HG02571 (cell line): ENCODE measurements around the gene DPH5.
"Not testable (repeated sequence)": the region's sequence is repeated elsewhere in the genome, so short reads cannot be mapped to it uniquely, and the experiment has no call there.

Experiments used
- ATAC-seq: cut with Tn5 transposase; IDR thresholded peaks from one replicate; pipeline ENCODE4 v1.9.1; 2021; ENCODE audit warnings: mild to moderate bottlenecking, moderate library complexity; ENCODE audit not compliant: unreplicated experiment

DPH5 gene

DNA sequence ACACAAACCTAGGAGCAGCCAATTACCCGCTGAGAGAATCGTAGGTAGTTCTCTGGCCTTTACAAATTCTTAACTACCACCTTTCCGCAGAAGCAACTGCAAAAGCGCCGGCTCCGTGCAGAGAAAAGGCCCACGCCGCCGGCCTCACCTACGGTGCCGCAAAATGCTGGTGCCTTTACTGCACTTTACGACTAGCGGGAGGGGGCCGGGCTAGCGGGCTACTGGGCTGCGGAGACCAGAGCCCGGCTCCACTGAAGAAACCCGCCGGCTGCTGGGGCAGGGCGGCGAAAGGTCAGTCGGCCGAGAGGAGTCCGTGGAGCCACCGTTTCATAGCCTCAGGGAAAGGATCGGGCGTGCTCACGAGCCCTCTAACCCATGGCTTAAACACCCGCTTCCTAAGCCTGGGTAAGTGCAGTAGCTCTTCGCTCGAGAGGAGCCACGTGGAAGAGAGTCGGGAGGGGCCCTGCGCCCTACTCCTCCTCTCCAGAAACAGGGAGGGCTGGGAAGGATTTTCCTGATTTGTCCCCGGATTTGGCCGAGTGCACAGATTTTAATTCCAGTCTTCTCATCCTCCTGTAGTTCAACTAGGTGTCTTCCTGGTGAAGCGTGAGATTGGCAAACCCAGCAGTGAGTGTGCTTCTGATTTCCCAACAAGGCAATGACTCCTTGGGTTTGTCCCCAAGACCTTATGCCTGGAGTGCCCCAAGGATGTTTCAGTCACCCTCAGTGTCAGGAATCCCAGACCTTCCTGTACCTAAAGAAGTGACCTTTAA lies at the start of gene DPH5:
DPH5 (minus strand) TSS at position 128 of the 773 bp plus-strand sequence. CDS start 341 bp downstream, outside the sequence.
- peak; percentile 73 for ATAC-seq

GRCh38 chr1:101073836-101074235 lies 48.3 kb upstream of the DPH5 start:
- ATAC-seq: no peak

GRCh38 chr1:101071470-101071891 lies 45.9 kb upstream of the DPH5 start:
- no peak for ATAC-seq

DNA sequence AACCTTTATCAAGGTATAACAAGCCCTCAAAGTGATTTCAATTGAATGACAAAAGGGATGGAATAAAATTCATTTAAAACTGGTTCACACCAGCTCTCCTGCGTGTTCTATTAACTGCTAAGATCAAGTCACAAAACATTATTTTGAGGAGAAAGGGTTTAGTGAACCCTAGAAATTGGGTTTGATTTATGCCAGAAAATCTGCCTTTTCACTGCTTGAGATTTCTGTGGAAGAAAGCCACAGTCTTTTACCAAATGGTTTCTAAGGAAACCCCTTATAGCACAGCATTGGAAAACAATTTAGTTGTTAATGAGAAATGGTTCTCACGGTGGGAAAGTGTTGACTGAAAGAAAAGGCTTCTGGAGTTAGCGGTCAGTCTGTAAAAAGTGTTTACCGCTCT lies 43.6 kb upstream of the DPH5 start:
- no peak for ATAC-seq

GRCh38 chr1:101066937-101067335 lies 41.4 kb upstream of the DPH5 start:
- not testable (repeated sequence) for ATAC-seq

DNA sequence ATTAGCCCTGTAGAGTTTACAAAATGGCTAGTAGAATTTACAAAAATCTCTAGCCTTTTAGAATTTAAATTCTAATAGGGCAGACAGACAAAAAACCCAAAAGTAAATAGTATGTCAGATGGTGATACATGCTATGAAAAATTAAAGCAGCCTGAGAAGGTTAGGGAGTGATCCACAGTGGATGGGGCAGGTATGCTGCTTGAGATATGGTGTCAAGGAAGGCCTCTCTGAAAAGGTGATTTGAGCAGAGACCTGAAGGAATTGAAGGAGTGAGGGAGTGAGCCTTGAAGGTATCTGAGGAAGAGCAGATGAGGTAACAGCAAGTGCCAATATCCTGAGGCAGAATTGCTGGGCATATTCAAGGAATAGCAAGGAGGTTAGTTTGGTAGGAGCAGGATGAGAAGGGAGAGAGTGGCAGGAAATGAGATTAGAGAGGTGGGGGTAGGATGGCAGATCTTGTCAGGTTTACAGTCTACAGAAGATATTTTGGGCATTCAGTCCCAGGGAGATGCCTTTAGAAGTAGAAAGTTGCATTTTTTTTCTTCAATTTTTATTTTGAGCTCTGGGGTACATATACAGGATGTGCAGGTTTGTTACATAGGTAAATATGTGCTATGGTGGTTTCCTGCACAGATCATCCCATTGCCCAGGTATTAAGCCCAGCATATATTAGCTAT lies 40.8 kb upstream of the DPH5 start:
- no peak for ATAC-seq

DNA sequence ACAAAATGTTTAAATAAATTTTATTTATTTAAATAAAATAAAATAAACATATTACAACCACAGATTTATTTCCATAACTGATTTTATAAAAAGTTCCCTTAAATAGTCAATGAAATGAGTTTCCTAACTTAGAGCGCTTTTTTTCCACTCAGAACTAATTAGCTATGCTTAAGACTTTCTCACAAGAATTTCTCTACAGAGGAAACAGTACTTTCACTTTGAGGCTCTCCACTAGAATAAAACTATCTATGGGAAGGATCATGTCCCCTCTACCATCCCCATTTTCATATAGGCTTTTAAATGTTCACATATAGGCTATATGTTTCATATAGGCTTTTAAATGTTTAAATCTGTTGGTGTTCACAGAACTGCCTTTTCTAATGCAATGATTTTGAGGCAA lies 40.0 kb upstream of the DPH5 start:
- no peak for ATAC-seq

DNA sequence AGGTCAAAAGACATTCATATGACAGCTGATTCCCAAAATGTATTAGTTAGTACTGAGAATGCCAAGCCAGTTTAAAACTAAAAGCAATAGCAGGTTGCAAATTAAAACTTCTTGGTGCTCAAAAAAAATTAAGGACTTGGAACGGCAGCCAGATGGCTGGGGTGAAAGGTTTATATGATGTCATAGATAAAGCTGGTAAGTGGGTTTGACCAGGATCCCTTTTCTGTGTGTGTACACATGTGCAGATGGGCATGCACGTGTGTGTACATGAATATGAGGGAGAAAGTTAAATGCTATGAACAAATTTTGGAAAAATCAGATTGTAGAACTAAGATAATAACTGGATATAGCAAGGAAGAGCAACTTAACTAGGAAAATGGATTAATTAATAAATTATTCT lies 39.1 kb upstream of the DPH5 start:
- no peak for ATAC-seq

DNA sequence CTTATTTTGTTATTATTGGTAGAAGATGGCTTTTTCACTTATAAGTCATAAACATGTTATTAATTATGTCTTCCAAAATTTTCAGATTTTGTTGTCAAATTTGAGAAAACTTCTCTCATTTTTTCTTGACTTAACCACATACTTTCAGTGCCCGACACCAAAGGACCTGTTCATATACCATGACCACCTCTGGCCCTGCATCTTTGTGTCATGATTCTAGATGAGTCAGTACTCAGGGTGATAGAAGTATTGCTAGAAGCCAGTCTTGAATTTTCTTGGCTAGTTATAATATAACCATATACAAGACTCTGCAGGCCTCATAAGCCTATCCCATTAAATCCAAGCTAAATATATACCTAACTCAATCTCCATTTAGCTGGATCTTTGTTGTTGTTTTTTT lies 35.4 kb upstream of the DPH5 start:
- no peak for ATAC-seq

DNA sequence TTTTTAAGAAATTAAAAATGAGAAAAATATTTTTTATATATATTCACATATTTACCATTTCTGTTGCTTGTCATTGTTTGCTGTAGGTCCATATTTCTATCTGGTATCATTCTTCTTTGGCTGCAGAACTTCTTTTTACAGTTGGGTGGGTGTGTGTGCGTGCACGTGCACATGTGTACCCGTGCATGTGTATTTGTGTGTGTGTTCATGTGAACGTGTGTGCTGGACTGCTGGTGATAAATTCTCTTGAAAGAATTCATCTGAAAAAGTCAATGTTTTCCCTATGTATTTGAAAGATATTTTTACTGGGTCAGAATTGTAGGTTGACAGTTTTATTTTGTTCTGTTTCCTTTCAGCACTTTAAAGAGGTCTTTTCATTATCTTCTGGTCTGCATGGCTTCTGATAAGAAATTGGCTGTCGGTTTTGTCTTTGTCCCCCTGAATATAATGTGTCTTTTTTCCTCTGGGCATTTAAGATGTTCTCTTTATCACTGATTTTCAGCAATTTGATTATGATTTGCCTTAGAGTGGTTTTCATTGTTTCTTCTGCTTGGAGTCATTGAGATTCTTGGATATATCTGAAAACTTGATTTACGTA lies 34.5 kb upstream of the DPH5 start:
- ATAC-seq: no peak

DNA sequence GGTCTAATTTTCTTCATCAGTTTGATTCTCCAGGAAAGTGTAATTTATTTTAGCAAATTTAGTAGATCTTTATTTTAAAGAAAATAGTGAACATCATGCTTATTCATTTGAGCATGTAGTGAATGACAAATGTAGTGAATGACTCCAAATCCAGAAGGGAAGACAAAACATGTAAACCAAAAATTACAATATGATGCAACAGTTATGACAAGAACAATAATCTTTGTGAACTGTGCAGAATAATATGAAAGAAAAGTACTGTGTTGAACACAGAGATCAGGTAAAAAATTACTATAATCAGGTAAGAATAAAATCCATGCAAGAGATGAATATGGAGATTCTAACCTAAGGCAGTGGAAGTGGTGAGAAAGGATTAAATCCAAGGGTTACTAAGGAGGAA lies 30.0 kb upstream of the DPH5 start:
- ATAC-seq: no peak

GRCh38 chr1:101051688-101052638 lies 26.4 kb upstream of the DPH5 start:
- ATAC-seq: peak; percentile 94

- no peak for ATAC-seq
These were observed 25.3 kb upstream of the DPH5 start for GRCh38 chr1:101050869-101051268.

DNA sequence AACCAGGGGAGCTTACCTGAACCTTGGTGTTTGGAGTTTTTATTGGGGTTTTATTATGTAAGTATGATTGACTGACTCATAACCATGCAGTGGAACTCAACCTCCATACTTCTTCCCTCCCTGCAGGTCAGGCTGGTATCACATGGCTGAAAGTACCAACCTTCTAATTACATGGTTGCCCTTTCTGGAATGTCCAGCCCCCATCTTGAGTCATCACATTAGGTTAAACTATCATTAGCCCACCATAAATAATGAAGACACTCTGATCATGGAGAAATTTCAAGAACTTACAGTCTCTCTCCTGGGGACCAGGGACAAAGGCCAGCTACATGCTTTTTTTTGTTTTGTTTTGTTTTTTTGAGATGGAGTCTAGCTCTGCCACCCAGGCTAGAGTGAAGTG lies 19.2 kb upstream of the DPH5 start:
- no peak for ATAC-seq

- ATAC-seq: no peak
These were observed 18.7 kb upstream of the DPH5 start for GRCh38 chr1:101044259-101044658.

- no peak for ATAC-seq
These were observed 18.2 kb upstream of the DPH5 start for GRCh38 chr1:101043776-101044175.

- no peak for ATAC-seq
These were observed 15.7 kb upstream of the DPH5 start for GRCh38 chr1:101041300-101041699.

DNA sequence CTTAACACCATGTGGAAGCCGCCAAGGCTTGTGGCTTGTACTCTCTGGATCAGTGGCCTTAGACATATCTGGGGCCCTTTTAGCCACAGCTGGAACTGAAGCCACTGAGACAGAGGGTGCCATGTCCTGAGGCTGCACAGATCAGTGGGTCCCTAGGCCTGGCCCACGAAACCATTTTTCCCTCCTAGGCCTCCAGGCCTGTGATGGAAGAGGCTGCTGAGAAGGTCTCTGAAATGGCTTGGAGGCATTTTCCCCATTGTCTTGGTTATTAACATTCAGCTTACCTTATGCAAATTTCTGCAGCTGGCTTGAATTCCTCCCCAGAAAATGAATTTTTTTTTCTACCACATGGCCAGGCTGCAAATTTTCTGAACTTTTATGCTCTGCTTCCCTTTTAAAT lies 15.1 kb upstream of the DPH5 start:
- ATAC-seq: no peak

DNA sequence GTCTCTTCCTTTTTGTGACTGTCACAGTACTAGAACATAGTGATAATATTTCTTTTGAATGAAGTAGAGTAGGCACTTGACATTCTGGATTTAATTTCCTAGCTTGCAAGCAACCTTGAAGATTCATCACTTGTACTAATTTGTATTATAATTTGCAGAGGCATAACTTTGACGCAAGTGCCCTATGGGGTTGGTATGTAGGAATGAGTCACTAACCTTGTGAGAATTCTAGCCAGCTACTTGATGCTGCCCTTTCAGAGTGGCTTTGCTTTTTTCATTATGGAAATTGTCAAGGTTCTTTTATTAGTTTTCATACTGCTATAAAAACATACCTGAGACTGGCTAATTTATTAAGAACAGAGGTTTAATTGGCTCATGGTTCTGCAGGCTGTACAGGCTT lies 13.7 kb upstream of the DPH5 start:
- no peak for ATAC-seq

- no peak for ATAC-seq
These were observed 11.7 kb upstream of the DPH5 start for GRCh38 chr1:101037316-101037715.

GRCh38 chr1:101033017-101033416 lies 7.4 kb upstream of the DPH5 start:
- ATAC-seq: no peak
